ENCODE results near the gene ALDH3B1. TPM values are rescaled to one million over a fixed set of nuclear protein-coding genes. Genes with fewer than 3 reads are reported as not detected.

Gene ALDH3B1
- total RNA-seq, 1 donor from 2014 or later, result 1.3 TPM

DNA sequence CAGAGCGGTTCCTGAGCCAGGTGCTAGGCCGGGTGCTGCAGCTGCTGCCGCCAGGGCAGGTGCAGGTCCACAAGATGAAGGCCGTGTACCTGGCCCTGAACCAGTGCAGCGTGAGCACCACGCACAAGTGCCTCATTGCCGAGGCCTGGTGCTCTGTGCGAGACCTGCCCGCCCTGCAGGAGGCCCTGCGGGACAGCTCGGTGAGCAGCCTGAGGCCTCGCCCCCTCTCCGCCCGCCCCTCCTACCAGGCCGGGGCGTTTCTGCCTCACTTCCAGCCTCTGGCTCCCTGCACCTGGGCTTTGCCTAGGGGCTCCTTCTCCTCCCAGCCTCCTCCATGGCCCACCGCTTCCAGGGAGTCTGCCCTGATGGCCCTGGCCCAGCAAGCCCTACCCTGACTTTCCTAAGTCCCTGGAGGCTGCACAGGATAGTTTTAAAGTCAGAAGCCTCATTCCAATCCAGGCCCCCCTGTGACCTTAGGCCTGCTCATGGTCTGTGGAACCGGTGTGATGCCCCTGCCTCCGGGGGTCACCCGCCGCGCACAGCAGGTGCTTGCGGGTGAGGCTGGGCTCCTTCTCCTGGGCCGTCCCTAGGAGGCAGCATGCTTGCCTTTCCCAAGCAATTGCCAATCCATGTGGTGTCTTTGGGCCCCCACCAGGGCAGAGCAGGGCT is 34.2 kb downstream of the ALDH3B1 start:
- no peak for DNase-seq (ENCODE audit: low read depth in 2 of 2)

DNA sequence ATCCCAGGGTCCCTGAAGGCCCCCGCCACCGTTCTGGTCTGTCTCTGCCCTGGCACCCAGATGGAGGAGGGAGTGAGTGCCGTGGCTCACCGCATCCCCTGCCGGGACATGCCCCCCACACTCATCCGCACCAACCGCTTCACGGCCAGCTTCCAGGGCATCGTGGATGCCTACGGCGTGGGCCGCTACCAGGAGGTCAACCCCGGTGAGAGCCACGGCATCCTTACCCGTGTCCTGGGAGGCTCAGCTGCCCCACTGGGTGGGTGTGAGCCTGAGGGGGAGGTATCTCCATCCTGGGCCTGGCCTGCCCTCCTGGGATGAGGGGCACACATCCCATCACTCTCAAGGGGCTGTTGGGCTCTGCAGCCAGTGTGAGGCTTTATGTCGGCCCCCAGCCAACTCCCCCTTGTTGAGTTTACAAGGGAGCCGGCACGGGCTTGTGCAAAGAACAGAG is 34.8 kb downstream of the ALDH3B1 start:
- DNase-seq (ENCODE audit: low read depth in 2 of 2), result no peak

DNA sequence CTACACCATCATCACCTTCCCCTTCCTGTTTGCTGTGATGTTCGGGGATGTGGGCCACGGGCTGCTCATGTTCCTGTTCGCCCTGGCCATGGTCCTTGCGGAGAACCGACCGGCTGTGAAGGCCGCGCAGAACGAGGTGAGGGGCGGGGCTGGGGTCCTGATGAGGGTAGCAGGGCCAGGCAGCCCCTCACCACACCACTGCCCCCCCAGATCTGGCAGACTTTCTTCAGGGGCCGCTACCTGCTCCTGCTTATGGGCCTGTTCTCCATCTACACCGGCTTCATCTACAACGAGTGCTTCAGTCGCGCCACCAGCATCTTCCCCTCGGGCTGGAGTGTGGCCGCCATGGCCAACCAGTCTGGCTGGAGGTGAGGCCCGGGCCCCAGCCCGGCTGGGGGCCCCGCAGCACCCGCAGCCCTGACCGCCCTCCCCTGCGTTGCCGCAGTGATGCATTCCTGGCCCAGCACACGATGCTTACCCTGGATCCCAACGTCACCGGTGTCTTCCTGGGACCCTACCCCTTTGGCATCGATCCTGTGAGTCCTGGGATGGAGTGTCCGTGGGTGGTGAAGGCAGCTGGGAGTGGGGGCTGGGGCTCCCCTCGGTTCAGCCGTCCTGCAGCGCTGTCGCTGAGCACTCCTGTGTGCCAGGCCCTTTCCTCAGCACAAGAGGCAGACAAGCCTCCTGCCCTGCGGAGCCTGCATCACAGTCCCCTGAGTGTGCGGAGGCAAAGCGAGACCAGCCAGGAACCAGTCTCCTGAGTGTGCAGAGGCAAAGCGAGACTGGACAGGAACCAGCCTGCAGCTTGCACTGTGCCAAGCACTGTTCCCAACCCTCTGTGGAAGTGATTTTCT is 37.5 kb downstream of the ALDH3B1 start:
- DNase-seq (ENCODE audit: low read depth in 2 of 2), result no peak

DNA sequence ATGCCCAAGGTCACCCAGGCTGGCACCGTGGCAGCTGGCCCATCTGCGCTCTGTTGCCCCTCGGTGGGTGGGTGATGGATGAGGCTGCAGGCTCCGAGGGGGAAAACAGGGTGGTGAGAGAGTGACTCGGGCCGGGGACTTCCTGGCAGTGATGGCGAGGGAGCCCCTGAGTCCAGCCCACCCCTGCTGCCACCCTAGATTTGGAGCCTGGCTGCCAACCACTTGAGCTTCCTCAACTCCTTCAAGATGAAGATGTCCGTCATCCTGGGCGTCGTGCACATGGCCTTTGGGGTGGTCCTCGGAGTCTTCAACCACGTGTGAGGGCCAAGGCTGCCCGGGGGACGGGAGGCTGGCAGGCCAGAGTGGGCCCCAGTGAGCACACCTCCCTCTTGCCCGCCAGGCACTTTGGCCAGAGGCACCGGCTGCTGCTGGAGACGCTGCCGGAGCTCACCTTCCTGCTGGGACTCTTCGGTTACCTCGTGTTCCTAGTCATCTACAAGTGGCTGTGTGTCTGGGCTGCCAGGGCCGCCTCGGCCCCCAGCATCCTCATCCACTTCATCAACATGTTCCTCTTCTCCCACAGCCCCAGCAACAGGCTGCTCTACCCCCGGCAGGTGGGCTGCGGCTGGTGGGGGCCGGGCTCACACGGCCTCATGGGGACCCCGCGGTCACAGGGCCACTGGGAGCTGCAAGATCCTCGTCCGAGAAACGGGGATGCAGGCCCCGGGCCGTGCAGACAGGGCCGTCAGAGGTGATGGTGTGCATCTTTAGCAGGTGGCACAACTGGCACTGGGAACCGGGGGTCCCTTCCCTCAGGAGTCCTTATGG is 38.8 kb downstream of the ALDH3B1 start:
- no peak for DNase-seq (ENCODE audit: low read depth in 2 of 2)

DNA sequence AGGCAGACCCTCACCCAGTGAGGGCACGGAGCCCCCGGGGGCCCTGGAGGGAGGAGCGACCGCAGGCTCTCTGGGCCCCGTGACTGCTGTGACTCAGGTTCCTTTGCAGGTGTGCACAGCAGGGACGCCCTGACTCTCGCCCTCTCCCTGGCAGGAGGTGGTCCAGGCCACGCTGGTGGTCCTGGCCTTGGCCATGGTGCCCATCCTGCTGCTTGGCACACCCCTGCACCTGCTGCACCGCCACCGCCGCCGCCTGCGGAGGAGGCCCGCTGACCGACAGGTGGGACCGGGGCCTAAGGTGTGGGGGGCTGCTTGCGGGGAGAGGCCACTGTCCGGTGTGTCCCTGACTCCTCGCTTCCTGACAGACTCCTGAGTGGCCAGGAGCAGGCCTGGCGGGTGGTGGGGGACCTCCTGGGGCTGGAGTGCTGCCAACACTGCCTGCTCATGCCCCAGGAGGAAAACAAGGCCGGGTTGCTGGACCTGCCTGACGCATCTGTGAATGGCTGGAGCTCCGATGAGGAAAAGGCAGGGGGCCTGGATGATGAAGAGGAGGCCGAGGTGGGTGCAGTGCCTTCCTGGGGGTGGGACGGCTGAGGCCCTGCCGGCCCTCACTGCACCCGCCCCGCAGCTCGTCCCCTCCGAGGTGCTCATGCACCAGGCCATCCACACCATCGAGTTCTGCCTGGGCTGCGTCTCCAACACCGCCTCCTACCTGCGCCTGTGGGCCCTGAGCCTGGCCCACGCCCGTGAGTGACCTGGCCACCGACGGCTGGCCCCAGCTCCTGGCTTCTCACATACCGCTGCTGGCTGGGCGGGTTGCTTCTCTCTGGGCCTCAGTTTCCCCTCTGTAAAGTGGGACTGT is 39.6 kb downstream of the ALDH3B1 start:
- peak in 1 of 2 donors; percentile 19 for DNase-seq (ENCODE audit: low read depth in 2 of 2)

DNA sequence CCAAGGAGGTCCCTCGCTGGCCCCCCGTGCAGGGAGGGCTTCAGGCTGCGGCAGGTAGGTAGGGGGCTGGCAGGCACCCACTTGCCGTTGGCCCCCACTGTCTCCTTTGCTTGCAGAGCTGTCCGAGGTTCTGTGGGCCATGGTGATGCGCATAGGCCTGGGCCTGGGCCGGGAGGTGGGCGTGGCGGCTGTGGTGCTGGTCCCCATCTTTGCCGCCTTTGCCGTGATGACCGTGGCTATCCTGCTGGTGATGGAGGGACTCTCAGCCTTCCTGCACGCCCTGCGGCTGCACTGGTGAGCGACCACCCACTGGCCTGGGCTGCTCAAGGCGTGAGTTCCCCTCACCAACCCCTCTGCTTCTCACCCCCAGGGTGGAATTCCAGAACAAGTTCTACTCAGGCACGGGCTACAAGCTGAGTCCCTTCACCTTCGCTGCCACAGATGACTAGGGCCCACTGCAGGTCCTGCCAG is 40.3 kb downstream of the ALDH3B1 start:
- DNase-seq (ENCODE audit: low read depth in 2 of 2), result no peak

DNA sequence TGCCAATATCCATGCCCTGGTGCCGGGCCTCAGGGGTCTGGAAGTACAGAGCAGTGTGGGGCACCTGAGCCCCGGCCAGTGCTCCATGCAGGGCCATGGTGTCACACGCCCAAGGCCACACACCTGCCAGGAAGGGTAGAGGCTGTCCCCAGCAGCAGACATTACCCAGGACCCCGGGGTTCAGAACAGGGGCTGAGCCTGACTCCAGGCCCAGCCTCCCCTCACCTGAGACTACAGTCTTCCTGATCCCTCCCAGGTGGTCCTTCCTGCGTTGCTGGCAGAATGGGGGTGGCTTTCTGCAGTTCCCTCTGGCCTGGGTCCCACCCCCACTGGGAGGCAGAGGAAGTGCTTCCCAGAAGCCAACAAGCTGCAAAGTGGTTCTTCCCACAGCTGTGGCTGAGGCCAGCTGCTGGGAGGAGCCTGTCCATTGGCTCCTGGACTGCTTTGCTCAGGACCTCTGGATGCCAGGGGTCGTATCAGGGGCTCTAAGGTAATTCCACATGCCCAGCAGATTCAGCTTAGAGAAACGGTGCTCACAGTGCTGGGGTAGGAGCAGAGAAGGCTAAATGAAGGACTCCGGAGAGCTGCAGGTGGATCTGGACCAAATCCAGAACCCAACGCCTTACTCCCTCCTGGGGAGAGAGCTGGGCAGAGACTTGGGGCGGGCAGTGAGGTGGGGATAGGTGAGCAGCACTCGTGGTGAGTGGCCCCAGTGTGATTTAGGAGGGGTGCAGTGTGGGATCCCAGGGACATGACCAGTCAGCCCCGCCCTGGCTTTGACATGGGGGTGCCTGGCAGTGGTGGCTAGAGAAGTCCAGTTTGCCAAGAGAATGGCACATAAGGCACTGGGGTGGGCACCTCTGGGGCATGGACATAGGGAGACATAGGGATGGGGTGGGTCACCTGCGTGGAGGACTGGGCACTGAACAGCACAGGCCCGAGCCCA is 41.3 kb downstream of the ALDH3B1 start:
- no peak for DNase-seq (ENCODE audit: low read depth in 2 of 2)

DNA sequence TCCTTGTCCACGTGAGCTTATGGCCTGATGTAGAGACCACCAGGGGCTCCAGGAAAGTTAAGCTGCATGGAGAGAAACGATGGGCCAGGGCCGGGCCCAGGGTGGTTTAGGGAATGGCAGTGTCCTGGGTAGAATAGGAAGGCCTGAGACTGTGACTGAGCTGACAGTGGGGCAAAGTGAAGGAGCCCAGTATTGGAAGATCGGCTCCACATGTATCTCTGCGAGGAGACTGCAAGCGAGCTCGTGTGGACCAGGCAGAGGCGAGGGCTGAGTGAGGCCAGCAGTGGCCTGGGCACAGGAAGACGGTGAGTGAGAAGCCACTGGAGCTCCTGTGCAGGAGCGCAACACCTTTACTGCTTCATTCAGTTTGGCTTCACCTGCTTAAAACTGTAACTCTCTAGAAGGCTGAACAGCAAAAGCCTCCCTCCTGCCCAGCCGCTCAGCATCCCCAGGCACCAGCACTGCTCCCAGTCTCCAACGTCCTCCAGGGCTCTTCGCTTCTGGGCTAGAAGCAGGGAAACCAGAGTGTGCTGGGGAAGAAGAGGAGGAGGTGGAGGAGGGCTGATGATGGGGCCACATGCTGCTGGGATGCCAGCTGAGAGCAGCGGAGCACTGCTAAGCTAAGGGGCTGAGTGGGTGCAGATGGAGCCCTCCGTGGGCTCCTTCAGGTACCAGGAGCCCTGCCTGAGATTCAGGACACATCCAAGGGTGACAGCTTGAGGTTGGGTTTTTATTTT is 42.2 kb downstream of the ALDH3B1 start:
- no peak for DNase-seq (ENCODE audit: low read depth in 2 of 2)

DNA sequence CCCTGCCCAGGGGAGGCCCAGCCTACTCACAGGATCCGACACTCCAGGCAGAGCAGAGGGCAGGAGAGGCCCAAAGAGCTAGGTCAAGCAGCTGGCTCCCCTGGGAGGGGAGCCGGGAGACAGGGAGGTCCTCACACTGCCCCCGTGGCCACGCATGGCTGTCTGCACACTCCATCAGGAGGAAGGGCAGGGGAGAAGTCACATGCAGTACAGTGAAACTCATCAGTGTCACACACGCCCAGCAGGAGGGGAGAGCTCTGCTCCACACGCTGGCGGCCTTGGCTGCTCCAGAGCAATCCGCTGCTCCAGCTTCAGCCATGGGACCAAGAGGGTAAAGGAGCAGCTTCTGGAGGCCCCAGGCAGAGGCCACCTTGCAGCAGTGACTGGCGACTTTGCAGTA is 43.0 kb downstream of the ALDH3B1 start:
- no peak for DNase-seq (ENCODE audit: low read depth in 2 of 2)

DNA sequence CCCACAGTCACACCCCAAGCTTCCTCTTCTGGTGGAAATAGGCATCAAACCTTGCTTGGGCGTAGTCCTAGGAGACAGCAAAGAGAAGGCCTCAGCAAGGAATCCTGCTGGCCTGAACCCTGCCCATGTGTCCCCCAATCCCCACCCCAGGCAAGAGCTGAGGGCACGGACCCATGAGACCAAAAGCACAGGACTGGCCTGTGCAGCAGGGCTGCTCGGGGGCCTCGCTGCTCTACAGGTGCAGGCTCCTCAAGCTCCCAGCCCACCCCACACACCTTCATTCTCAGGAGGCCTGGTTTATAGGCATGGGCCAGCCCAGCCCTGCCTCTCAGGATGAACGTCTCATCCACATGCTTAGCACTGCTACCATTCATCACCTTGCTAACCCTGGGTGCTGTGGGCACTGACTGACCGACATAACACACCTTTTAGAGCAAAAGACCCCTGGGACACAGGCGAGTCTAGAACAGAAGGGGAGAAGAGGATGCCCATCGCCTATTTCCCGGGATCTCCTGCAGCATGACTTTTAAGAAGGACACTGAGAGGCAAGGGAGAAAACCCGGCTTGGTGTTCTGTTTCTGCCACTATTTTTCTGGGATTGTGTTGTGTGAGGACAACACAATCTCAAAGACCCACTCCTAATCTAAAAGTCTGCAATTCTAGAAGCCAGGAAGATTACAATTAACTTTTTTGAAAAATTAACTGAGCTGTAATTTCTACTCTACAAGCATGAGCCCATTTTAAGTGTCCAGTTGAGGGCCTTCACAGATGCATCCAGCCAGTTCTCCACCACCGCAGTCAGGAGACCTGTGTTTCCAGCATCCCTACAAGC is 44.1 kb downstream of the ALDH3B1 start:
- no peak for DNase-seq (ENCODE audit: low read depth in 2 of 2)

DNA sequence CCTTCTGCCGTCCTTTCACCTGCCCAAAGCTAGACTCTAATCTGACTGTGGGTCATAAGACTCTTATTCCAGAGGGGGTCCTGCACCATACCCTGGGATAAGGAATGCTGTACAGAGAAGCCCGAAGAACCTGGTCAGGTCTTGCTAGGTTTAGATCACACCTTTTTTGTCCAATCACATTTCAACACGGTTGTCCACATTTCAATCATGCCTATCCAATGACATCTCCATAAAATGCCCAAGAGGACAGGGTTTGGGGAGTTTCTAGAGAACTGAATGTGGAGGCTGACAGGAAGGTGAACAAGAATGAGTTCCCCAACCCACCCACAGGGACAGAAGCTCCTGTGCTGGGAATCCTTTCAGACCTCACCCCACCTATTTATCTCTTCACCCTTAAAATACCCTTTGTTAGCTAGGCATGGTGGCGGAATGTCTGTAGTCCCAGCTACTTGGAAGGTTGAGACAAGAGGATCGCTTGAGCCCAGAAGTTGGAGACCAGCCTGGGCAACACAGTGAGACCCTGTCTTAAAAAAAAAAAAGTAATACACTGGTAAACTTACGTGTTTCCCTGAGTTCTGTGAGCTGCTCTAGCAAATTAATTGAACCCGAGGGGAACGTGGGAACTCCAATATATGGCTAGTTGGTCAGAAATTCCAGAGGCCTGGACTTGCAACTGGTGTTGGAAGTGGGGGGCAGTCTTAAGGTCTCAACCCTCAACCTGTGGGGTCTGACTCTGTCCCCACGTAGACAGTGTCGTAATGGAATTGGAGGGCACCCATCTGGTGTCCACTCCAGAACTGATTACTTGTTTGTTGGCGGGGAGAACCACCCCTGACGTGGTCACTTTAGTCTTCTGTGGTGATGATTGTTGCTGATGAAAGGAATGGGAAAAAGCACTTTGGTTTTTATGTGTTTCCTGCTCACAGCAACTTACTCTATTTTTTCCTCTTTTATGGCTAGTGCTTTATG is 46.5 kb downstream of the ALDH3B1 start:
- no peak for DNase-seq (ENCODE audit: low read depth in 2 of 2)

DNA sequence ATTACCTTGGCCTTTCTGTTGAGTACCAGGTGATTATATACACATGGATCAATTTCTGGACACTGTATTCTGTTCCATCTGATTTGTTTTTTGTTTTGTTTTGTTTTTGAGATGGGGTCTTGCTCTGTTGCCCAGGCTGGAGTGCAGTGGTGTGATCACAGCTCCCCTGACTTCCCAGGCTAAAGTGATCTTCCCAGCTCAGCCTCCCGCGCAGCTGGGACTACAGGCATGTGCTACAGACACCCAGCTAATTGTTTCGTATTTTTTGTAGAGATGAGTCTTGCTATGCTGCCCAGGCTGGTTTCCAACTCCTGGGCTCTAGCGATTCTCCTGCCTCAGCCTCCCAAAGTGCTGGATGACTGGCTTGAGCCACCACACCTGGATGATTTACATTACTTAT is 47.7 kb downstream of the ALDH3B1 start:
- no peak for DNase-seq (ENCODE audit: low read depth in 2 of 2)

DNA sequence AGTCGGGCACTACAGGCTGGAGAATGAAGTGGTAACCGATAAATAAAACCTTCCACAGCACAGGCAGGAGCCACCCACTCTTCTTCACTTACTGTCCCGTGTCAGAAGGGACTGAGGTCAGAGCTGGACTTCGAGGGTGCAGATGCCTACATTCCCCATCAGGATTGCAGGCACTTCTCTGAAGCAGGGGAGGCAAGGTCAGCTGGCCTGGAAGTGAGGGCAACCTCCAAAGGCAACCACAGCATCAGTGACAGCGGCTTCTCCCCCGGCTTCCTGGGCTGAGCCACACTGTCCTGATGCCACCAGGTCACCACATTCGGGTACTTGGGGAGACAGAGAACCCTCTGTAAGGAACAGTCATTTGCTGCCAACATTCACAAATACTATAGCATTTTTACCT is 51.4 kb downstream of the ALDH3B1 start:
- no peak for DNase-seq (ENCODE audit: low read depth in 2 of 2)

DNA sequence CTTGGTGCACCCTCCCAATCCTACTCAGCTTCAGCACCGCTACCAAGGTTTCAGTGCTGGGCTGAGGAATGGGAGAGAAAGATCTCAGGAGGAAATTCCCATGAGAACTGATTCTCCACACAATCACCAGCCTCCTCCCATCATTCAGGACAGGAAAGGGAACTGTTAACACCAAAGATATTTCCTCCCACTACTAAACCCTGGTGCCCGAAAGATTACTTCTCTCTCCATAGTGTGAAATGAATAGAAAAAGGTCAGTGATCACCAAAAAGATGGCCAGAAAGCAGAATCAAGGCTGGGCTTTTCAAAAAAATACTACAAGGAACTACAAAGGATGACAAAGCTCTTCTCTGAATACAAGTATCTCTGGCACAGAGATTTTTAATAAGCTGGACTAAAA is 54.8 kb downstream of the ALDH3B1 start:
- DNase-seq (ENCODE audit: low read depth in 2 of 2), result peak in 1 of 2 donors; percentile 59

DNA sequence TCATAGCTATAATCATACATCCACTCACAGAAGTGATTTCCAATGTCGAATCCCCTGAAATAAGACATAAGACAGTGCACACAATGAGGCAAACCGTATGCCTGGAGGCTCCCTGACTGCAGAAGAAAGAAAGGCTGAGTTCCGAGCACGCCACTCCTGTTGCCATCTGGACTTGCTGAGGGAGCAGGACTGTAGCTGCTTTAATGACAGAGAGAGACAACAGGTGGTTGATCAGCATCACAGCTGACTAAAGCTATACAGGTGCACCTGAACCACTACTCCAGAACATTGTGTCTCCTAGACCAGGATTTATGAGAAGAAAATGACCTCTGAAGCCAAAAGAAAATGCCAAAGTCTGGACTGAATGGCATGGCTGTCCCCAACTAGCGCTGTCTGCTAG is 55.7 kb downstream of the ALDH3B1 start:
- no peak for DNase-seq (ENCODE audit: low read depth in 2 of 2)

DNA sequence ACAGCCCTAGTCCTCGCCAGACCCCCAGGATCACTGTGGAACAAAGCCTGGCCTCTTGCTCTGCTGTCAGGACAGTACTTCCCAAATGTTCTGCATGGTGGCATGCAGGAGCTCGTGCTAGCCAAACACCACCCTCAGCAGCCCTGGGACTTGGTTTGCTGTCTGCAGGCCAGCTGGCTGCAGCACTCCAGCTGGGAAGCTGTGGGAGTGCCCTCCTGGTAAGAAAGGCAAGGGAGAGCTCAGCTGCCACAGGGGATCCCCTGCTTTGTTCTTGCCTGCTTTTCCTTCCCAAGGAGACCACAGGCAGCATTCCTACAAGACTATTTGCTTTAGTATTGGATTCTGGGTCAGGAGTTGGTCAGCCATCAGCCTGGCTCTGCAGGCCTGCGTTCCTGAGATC is 56.6 kb downstream of the ALDH3B1 start:
- DNase-seq (ENCODE audit: low read depth in 2 of 2), result no peak

DNA sequence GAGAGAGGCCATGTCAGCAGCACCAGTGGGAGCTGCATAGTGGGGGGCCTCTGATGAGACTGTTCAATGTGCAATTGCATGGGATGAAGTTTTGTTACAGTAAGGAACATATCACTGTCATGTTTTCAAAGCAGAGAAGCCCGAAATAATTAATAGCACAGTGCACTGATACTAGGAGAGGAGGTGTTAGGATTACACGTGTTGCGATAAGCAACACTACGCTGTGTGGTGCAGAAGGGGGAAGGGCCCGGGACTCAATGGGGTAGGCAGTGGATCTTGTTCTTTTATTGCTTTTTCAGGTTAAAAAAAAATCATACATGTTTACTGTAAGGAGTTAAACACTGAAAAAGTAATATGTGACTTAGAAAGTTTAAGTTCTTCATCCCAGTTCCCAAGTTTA is 57.9 kb downstream of the ALDH3B1 start:
- no peak for DNase-seq (ENCODE audit: low read depth in 2 of 2)

Measured in dermis microvascular lymphatic vessel endothelial cell (primary cell).